ENCODE measurements around the gene PTPN23.
A peak's percentile ranks its signal among the peaks of the same experiment; 100 is the strongest.
"Not testable (repeated sequence)": the region's sequence is repeated elsewhere in the genome, so short reads cannot be mapped to it uniquely, and the experiment has no call there.

PTPN23 gene

GRCh38 chr3:47362701-47363100 is 18.1 kb upstream of the PTPN23 start:
- no peak for TF ChIP-seq CTCF (IDR thresholded peaks at IDR 0.05; ENCODE audit: borderline replicate concordance, insufficient read depth, low read depth, low read length)

GRCh38 chr3:47365213-47366153 is 15.3 kb upstream of the PTPN23 start:
- no peak overlapping the region for H3K4me3 ChIP-seq (ENCODE audit: low read depth, low read length)
- no peak for TF ChIP-seq CTCF (IDR thresholded peaks at IDR 0.05; ENCODE audit: borderline replicate concordance, insufficient read depth, low read depth, low read length)

More at GRCh38 chr3:47362701-47363100, 18.1 kb upstream of the PTPN23 start:
- H3K4me3 ChIP-seq (ENCODE audit: low read depth, low read length): no peak overlapping the region

- H3K4me3 ChIP-seq (ENCODE audit: low read depth, low read length): no peak overlapping the region
- TF ChIP-seq CTCF (IDR thresholded peaks at IDR 0.05; ENCODE audit: borderline replicate concordance, insufficient read depth, low read depth, low read length): no peak
Measured at GRCh38 chr3:47366833-47367232, 14.0 kb upstream of the PTPN23 start.

GRCh38 chr3:47367631-47368030 is 13.2 kb upstream of the PTPN23 start:
- H3K4me3 ChIP-seq (ENCODE audit: low read depth, low read length): no peak overlapping the region
- TF ChIP-seq CTCF (IDR thresholded peaks at IDR 0.05; ENCODE audit: borderline replicate concordance, insufficient read depth, low read depth, low read length): no peak

- H3K4me3 ChIP-seq (ENCODE audit: low read depth, low read length): not testable (repeated sequence)
Measured at GRCh38 chr3:47370020-47370419, 10.8 kb upstream of the PTPN23 start.

GRCh38 chr3:47370887-47371697 is 9.7 kb upstream of the PTPN23 start:
- no peak overlapping the region for H3K4me3 ChIP-seq (ENCODE audit: low read depth, low read length)
- peak; percentile 48; the same call in 1 of the 2 replicates for TF ChIP-seq CTCF (IDR thresholded peaks at IDR 0.05; ENCODE audit: borderline replicate concordance, insufficient read depth, low read depth, low read length)

- H3K4me3 ChIP-seq (ENCODE audit: low read depth, low read length): no peak overlapping the region
- TF ChIP-seq CTCF (IDR thresholded peaks at IDR 0.05; ENCODE audit: borderline replicate concordance, insufficient read depth, low read depth, low read length): no peak
Measured at GRCh38 chr3:47374587-47374986, 6.2 kb upstream of the PTPN23 start.
